Gastroesophageal sphincter (tissue), 4 donors: ENCODE data around the gene PNPLA3. TPM values are rescaled to one million over a fixed set of nuclear protein-coding genes. Genes with fewer than 3 reads are reported as not detected.

Experiments
- ATAC-seq: fragments of 150-250 bp; one replicate; pipeline ENCODE4 v1.9.1; 2016; ENCODE audit warnings: mild to moderate bottlenecking, moderate library complexity
- H3K27ac ChIP-seq, 4 donors: fragments of 200-600 bp; sonication (generic) in 3 of 4; 1 replicate in 3 of 4; 2 replicates in 1 of 4; pipeline ENCODE4 v1.5.1; 2016 to 2019
- H3K27me3 ChIP-seq: fragments of 200-600 bp; sonication (generic); one replicate; pipeline ENCODE4 v1.5.1; 2019
- H3K36me3 ChIP-seq, 2 donors: fragments of 200-600 bp; sonication (generic); one replicate each; pipeline ENCODE4 v1.5.1; 2019; ENCODE audit warnings: control low read depth in 1 of 2
- H3K4me1 ChIP-seq, 3 donors: fragments of 200-600 bp; sonication (generic); 1 replicate in 2 of 3; 2 replicates in 1 of 3; pipeline ENCODE4 v1.5.1; 2016 to 2019; ENCODE audit warnings: control low read depth in 2 of 3
- H3K4me3 ChIP-seq, 2 donors: fragments of 200-600 bp; sonication (generic); one replicate each; pipeline ENCODE4 v1.5.1; 2019; ENCODE audit warnings: mild to moderate bottlenecking in 1 of 2, moderate library complexity in 1 of 2
- H3K9me3 ChIP-seq, 3 donors: fragments of 200-600 bp; sonication (generic); one replicate each; pipeline ENCODE4 v1.5.1; 2017 to 2019; ENCODE audit warnings: control low read depth in 2 of 3
- CTCF ChIP-seq, 4 experiments: fragments of 200-600 bp in 2 of 4; fragments of 450-650 bp in 2 of 4; sonication (generic) in 1 of 4; IDR thresholded peaks; one replicate each; pipeline ENCODE4 v1.5.1; 2017 to 2019; ENCODE audit warnings: antibody characterized with exemption in 4 of 4, mild to moderate bottlenecking in 2 of 4, moderate library complexity in 2 of 4
- EP300 ChIP-seq: sonication (generic); formaldehyde crosslinking; IDR thresholded peaks from one replicate; pipeline ENCODE4 v1.6.1; 2017; ENCODE audit warnings: antibody characterized with exemption, mild to moderate bottlenecking
- POLR2A ChIP-seq, 2 donors: fragments of 450-650 bp; IDR thresholded peaks; one replicate each; pipeline ENCODE4 v1.6.1; 2017; ENCODE audit warnings: antibody characterized with exemption in 2 of 2, mild to moderate bottlenecking in 2 of 2, moderate library complexity in 1 of 2
- POLR2AphosphoS5 ChIP-seq: sonication (generic); formaldehyde crosslinking; IDR thresholded peaks from one replicate; pipeline ENCODE4 v1.6.1; 2017; ENCODE audit warnings: antibody characterized with exemption
- WGBS, 2 donors: methylation state at CpG; one replicate each; pipeline ENCODE4 v1.1.5; 2018; ENCODE audit warnings: low coverage in 1 of 2; 5-methylcytosine and 5-hydroxymethylcytosine counted together
- total RNA-seq, 4 donors: library from RNA; depleted of rRNA; stranded (reverse); fragments of >200 nt; gene quantifications; one replicate each; pipeline ENCODE4 v1.1.0, GENCODE V29; 2016

The PNPLA3 gene
- total RNA-seq, 4 donors from 2014 or later, result not detected

GRCh38 chr22:43953988-43954785 lies 30.6 kb downstream of the PNPLA3 start:
- ATAC-seq, result no peak
- Histone ChIP-seq H3K36me3 (no peaks in the 10 kb centered on the region), H3K27ac (peak overlapping the region in 1 of 4 donors; percentile 88), H3K4me3 (peak overlapping the region; percentile 72 to 73), H3K9me3 (no peaks in the 10 kb centered on the region), H3K27me3 (peaks cover 13% of the 10 kb centered on the region), H3K4me1 (peaks cover 0 to 36% (median 8%) of the 10 kb centered on the region in 3 donors)
- WGBS, 2 donors, result 28 to 30% methylated on average over 7 of the region's 7 CpGs
- TF ChIP-seq CTCF (IDR thresholded peaks at IDR 0.05) (no peak), POLR2A (IDR thresholded peaks at IDR 0.05) (no peak)

GRCh38 chr22:43955040-43955882 lies 31.7 kb downstream of the PNPLA3 start, which contains the start of gene SAMM50:
Gene SAMM50 (plus strand): TSS chr22:43955442. CDS start chr22:43955578, 136 bp downstream.
- H3K4me1 ChIP-seq, result peaks cover 0 to 36% (median 8%) of the 10 kb centered on the region in 3 donors
- H3K4me3 ChIP-seq, result peak within 1 kb of the TSS; percentile 72 to 73
- peaks cover 13% of the 10 kb centered on the region for H3K27me3 ChIP-seq
- H3K9me3 ChIP-seq, result no peaks in the 10 kb centered on the region
- no peaks in the 10 kb centered on the region for H3K36me3 ChIP-seq
- ATAC-seq, result peak; percentile 98
- peak within 1 kb of the TSS; percentile 49 to 90 (median 86) for H3K27ac ChIP-seq
- 0% methylated on average over 1 to 5 of the region's 74 CpGs for WGBS, 2 donors
- peak; percentile 87 for TF ChIP-seq POLR2AphosphoS5
- TF ChIP-seq EP300, result no peak
- TF ChIP-seq CTCF (IDR thresholded peaks at IDR 0.05), result peak in 2 of 4 experiments; percentile 6 to 27
- TF ChIP-seq POLR2A (IDR thresholded peaks at IDR 0.05), result peak; percentile 48 to 60

GRCh38 chr22:43955883-43956782 lies 32.5 kb downstream of the PNPLA3 start:
- peak overlapping the region; percentile 72 to 73 for H3K4me3 ChIP-seq
- no peak for TF ChIP-seq EP300
- no peak for TF ChIP-seq CTCF (IDR thresholded peaks at IDR 0.05)
- no peak for TF ChIP-seq POLR2AphosphoS5
- no peak for TF ChIP-seq POLR2A (IDR thresholded peaks at IDR 0.05)
- H3K36me3 ChIP-seq, result no peaks in the 10 kb centered on the region
- H3K4me1 ChIP-seq, result peaks cover 0 to 36% (median 8%) of the 10 kb centered on the region in 3 donors
- H3K27me3 ChIP-seq, result peaks cover 13% of the 10 kb centered on the region
- peak overlapping the region; percentile 49 to 90 (median 86) for H3K27ac ChIP-seq
- WGBS, 2 donors, result 38 to 40% methylated on average over 13 to 17 of the region's 17 CpGs
- ATAC-seq, result no peak
- H3K9me3 ChIP-seq, result no peaks in the 10 kb centered on the region

GRCh38 chr22:43956805-43957463 lies 33.3 kb downstream of the PNPLA3 start:
- Histone ChIP-seq H3K27ac (no peak overlapping the region), H3K4me3 (peak overlapping the region in 1 of 2 donors; percentile 72), H3K27me3 (peaks cover 6% of the 10 kb centered on the region)

More at GRCh38 chr22:43956805-43957463, 33.3 kb downstream of the PNPLA3 start:
- 72 to 75% methylated on average over 8 of the region's 9 CpGs for WGBS, 2 donors
- Histone ChIP-seq H3K36me3 (no peaks in the 10 kb centered on the region), H3K9me3 (no peaks in the 10 kb centered on the region), H3K4me1 (peaks cover 0 to 36% (median 8%) of the 10 kb centered on the region in 3 donors)
- no peak for ATAC-seq
- TF ChIP-seq CTCF (IDR thresholded peaks at IDR 0.05) (no peak), POLR2A (IDR thresholded peaks at IDR 0.05) (no peak), EP300 (no peak), POLR2AphosphoS5 (no peak)
